ENCODE results near the gene ZSWIM4. TPM values are rescaled to one million over a fixed set of nuclear protein-coding genes. Genes with fewer than 3 reads are reported as not detected.

Gene ZSWIM4
- total and polyA plus RNA-seq, 4 experiments from 2014 or later: 0.33 to 6.6 (median 4.0) TPM

DNA sequence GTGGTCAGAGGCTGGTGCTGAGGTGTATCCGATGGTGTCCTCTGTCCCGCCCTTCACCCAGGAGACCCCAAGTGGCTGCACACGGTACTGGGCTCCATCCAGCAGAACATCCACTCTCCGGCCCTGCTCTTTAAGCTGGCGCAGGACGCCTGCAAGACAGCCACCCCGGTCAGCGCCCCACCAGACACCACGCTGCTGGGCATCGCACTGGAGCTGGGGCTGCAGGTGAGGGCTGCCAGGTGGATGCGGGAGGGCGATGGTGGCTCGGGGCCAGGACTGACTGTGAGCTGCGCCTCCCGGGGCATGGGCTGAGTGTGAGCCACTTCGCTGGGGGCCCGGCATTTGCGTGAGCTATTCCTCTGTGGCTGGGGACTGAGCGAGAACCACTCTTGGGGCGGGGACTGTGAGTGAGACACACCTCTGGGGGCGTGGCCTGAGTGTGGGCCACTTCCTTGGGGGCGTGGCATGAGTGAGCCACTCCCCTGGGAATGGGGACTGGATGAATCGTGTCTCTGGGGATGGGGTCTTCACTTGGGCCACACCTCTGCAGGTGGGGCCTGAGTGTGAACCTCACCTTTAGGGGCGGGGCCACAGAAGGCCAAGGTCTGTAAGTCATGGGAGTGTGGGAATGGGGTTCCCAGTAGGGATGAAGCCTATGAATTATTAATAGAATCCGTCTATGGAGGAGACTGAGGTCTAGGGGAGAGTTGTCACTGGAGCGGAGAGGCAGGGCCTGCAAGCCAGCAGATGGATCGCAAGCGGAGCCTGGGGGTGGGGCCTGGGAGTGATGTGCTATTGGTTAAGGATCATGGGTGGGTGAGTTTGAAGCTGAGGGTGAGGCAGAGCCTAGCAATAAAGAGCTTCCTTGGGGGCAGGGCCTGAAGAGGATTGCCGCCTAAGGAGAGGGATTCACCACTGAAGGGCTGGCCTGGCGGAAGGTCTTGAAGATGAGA lies 30.5 kb downstream of the ZSWIM4 start:
- H3K27me3 ChIP-seq (ENCODE audit: insufficient read depth, low read length): no peaks in the 10 kb centered on the region
- CTCF ChIA-PET (ENCODE audit: partially characterized antibody): interaction anchor here (2.5 kb wide), 1 partner anchor 11 kb away, joined by 8 read pairs; no protein-coding TSS in a partner anchor

GRCh38 chr19:13826652-13827235 lies 31.5 kb downstream of the ZSWIM4 start:
- H3K4me1 Mint-ChIP-seq: peaks cover 0 to 6% (median 3%) of the 10 kb centered on the region in 4 donors
- peaks cover 0 to 2% (median 0%) of the 10 kb centered on the region in 8 donors for H3K9me3 Mint-ChIP-seq
- H3K27ac Mint-ChIP-seq: peak overlapping the region in 2 of 7 donors; percentile 48 to 53
- no peak for DNase-seq
- intact Hi-C loops (cut with micrococcal nuclease): no loop called here
- POLR2A ChIA-PET (ENCODE audit: partially characterized antibody): interaction anchor here (1.0 to 1.7 kb wide), 5 partner anchors 10 to 38 kb away, joined by 3 to 5 read pairs (median 4); no protein-coding TSS in a partner anchor
- Histone ChIP-seq H3K4me3 (ENCODE audit: low read length in 2 of 2) (no peak overlapping the region), H3K36me3 (ENCODE audit: insufficient read depth, low read length) (no peaks in the 10 kb centered on the region), H3K27ac (ENCODE audit: low read depth, low read length) (no peak overlapping the region), H3K9me3 (ENCODE audit: control insufficient read depth in 1 of 2, low read length in 2 of 2) (no peaks in the 10 kb centered on the region), H3K27me3 (ENCODE audit: insufficient read depth, low read length) (no peaks in the 10 kb centered on the region), H3K4me1 (ENCODE audit: insufficient read depth, low read length) (no peaks in the 10 kb centered on the region)
- CTCF ChIA-PET (ENCODE audit: partially characterized antibody): interaction anchor here (1.1 to 2.2 kb wide), 2 partner anchors 10 to 36 kb away, joined by 3 to 9 read pairs; no protein-coding TSS in a partner anchor
- peaks cover 0 to 23% of the 10 kb centered on the region in 2 donors for H3K36me3 Mint-ChIP-seq
- no peak overlapping the region for H3K4me3 Mint-ChIP-seq
- H3K27me3 Mint-ChIP-seq: no peaks in the 10 kb centered on the region

More for the DNA sequence above, 30.5 kb downstream of the ZSWIM4 start:
- H3K27ac ChIP-seq (ENCODE audit: low read depth, low read length): no peak overlapping the region
- Mint-ChIP-seq H3K4me1 (peaks cover 0 to 6% (median 3%) of the 10 kb centered on the region in 4 donors), H3K9me3 (peaks cover 0 to 1% (median 0%) of the 10 kb centered on the region in 8 donors), H3K36me3 (peaks cover under 1 to 19% of the 10 kb centered on the region in 2 donors), H3K27ac (peak overlapping the region in 6 of 7 donors; percentile 27 to 84 (median 62)), H3K27me3 (no peaks in the 10 kb centered on the region), H3K4me3 (no peak overlapping the region)
- no peaks in the 10 kb centered on the region for H3K4me1 ChIP-seq (ENCODE audit: insufficient read depth, low read length)
- POLR2A ChIA-PET (ENCODE audit: partially characterized antibody): interaction anchor here (1.1 to 1.4 kb wide), 4 partner anchors 11 to 22 kb away, joined by 4 to 5 read pairs (median 4); no protein-coding TSS in a partner anchor
- DNase-seq: no peak
- no peaks in the 10 kb centered on the region for H3K36me3 ChIP-seq (ENCODE audit: insufficient read depth, low read length)
- intact Hi-C loops (cut with micrococcal nuclease): no loop called here
- H3K4me3 ChIP-seq (ENCODE audit: low read length in 2 of 2): no peak overlapping the region
- no peaks in the 10 kb centered on the region for H3K9me3 ChIP-seq (ENCODE audit: control insufficient read depth in 1 of 2, low read length in 2 of 2)

- DNase-seq: no peak
- Mint-ChIP-seq H3K36me3 (peaks cover 0 to 25% of the 10 kb centered on the region in 2 donors), H3K27me3 (no peaks in the 10 kb centered on the region), H3K27ac (peak overlapping the region in 5 of 7 donors; percentile 1 to 75 (median 66)), H3K9me3 (peaks cover 0 to 2% (median 0%) of the 10 kb centered on the region in 8 donors), H3K4me1 (peaks cover 0 to 6% (median 3%) of the 10 kb centered on the region in 4 donors), H3K4me3 (no peak overlapping the region)
- no peak overlapping the region for H3K4me3 ChIP-seq (ENCODE audit: low read length in 2 of 2)
- no peaks in the 10 kb centered on the region for H3K4me1 ChIP-seq (ENCODE audit: insufficient read depth, low read length)
- no peaks in the 10 kb centered on the region for H3K27me3 ChIP-seq (ENCODE audit: insufficient read depth, low read length)
- ChIA-PET POLR2A (ENCODE audit: partially characterized antibody) (interaction anchor here (1.0 to 1.7 kb wide), 6 partner anchors 9 to 39 kb away, joined by 3 to 5 read pairs (median 4); no protein-coding TSS in a partner anchor), CTCF (ENCODE audit: partially characterized antibody) (interaction anchor here (1.1 to 2.2 kb wide), 2 partner anchors 9 to 35 kb away, joined by 3 to 9 read pairs; no protein-coding TSS in a partner anchor)
- H3K9me3 ChIP-seq (ENCODE audit: control insufficient read depth in 1 of 2, low read length in 2 of 2): no peaks in the 10 kb centered on the region
- H3K27ac ChIP-seq (ENCODE audit: low read depth, low read length): no peak overlapping the region
- intact Hi-C loops (cut with micrococcal nuclease): no loop called here
- H3K36me3 ChIP-seq (ENCODE audit: insufficient read depth, low read length): no peaks in the 10 kb centered on the region
Observed at GRCh38 chr19:13827656-13828055, 32.4 kb downstream of the ZSWIM4 start.

GRCh38 chr19:13830114-13830740 lies 35.0 kb downstream of the ZSWIM4 start:
- Mint-ChIP-seq H3K4me1 (peaks cover 9 to 24% (median 16%) of the 10 kb centered on the region in 4 donors), H3K36me3 (peaks cover 5 to 27% of the 10 kb centered on the region in 2 donors), H3K9me3 (peaks cover 0 to 6% (median 0%) of the 10 kb centered on the region in 8 donors), H3K4me3 (no peak overlapping the region), H3K27ac (peak overlapping the region in 2 of 7 donors; percentile 2 to 100), H3K27me3 (no peaks in the 10 kb centered on the region)
- H3K9me3 ChIP-seq (ENCODE audit: control insufficient read depth in 1 of 2, low read length in 2 of 2): no peaks in the 10 kb centered on the region
- no peaks in the 10 kb centered on the region for H3K36me3 ChIP-seq (ENCODE audit: insufficient read depth, low read length)
- CTCF ChIA-PET (ENCODE audit: partially characterized antibody): no interaction called here
- H3K27ac ChIP-seq (ENCODE audit: low read depth, low read length): no peak overlapping the region
- H3K27me3 ChIP-seq (ENCODE audit: insufficient read depth, low read length): no peaks in the 10 kb centered on the region
- intact Hi-C loops (cut with micrococcal nuclease): no loop called here
- H3K4me1 ChIP-seq (ENCODE audit: insufficient read depth, low read length): peaks cover 17% of the 10 kb centered on the region
- POLR2A ChIA-PET (ENCODE audit: partially characterized antibody): interaction anchor here (0.6 to 1.2 kb wide), 2 partner anchors 9 to 16 kb away, joined by 3 read pairs; no protein-coding TSS in a partner anchor
- no peak overlapping the region for H3K4me3 ChIP-seq (ENCODE audit: low read length in 2 of 2)
- DNase-seq: no peak

DNA sequence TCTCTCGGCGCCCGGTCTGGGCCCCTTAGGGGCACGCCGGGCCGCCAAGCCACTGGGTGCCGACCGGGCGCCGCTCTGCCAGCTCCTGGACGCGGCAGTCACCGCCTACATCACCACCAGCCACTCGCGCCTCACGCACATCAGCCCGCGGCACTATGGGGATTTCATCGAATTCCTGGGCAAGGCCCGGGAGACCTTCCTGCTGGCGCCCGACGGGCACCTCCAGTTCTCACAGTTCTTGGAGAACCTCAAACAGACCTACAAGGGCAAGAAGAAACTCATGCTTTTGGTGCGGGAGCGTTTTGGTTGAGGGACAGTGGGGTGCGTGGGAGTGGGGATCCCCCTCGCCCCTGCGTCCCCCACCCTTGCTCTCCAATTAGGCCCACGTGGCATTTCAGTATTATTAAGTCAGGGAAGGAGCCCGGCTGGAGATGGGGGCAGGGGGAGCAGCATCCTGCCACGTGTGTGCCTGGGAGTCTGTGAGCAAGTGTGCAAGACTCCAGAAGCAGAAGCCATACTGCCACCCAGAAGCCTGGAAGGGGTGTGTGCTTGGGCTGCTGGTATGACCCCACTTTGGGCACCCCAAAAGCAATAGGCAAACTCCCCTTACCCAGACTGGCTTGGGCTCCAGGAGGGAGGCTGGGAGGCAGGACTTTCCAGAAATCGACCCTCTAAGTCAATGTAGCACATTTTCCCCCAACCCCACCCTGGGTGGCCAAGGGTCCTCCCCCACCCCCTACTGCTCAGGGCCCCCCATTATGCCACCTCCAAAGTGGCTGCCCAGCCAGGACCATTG lies 35.7 kb downstream of the ZSWIM4 start:
- Histone ChIP-seq H3K4me3 (ENCODE audit: low read length in 2 of 2) (no peak overlapping the region), H3K36me3 (ENCODE audit: insufficient read depth, low read length) (peaks cover 3% of the 10 kb centered on the region), H3K4me1 (ENCODE audit: insufficient read depth, low read length) (peaks cover 23% of the 10 kb centered on the region), H3K9me3 (ENCODE audit: control insufficient read depth in 1 of 2, low read length in 2 of 2) (no peaks in the 10 kb centered on the region), H3K27me3 (ENCODE audit: insufficient read depth, low read length) (no peaks in the 10 kb centered on the region), H3K27ac (ENCODE audit: low read depth, low read length) (no peak overlapping the region)
- Mint-ChIP-seq H3K4me3 (no peak overlapping the region), H3K9me3 (peaks cover 0 to 6% (median 0%) of the 10 kb centered on the region in 8 donors), H3K27me3 (no peaks in the 10 kb centered on the region), H3K36me3 (peaks cover 5 to 25% of the 10 kb centered on the region in 2 donors), H3K27ac (peak overlapping the region in 4 of 7 donors; percentile 13 to 100 (median 50)), H3K4me1 (peaks cover 9 to 29% (median 17%) of the 10 kb centered on the region in 4 donors)
- no peak for DNase-seq
- intact Hi-C loops (cut with micrococcal nuclease): no loop called here
- ChIA-PET POLR2A (ENCODE audit: partially characterized antibody) (interaction anchor here (1.2 kb wide), 1 partner anchor 16 kb away, joined by 3 read pairs; no protein-coding TSS in a partner anchor), CTCF (ENCODE audit: partially characterized antibody) (no interaction called here)

All from CD4-positive, alpha-beta memory T cell (primary cell).